Measurements from ENCODE around the gene TRMT61B. TPM values are rescaled to one million over a fixed set of nuclear protein-coding genes. Genes with fewer than 3 reads are reported as not detected.
A peak's percentile ranks its signal among the peaks of the same experiment; 100 is the strongest.

TRMT61B gene
- total RNA-seq, 2 experiments from 2014 or later = 18.7 to 20.8 TPM

GRCh38 chr2:28898048-28898447 is 27.9 kb upstream of the TRMT61B start:
- DNase-seq = no peak
- Histone ChIP-seq H3K27ac (ENCODE audit: low read depth in 1 of 2, low read length in 2 of 2) (no peak overlapping the region), H3K9me3 (ENCODE audit: control insufficient read depth in 1 of 2, insufficient read depth in 1 of 2, low read length in 2 of 2) (no peaks in the 10 kb centered on the region), H3K4me3 (ENCODE audit: low read length) (no peak overlapping the region), H3K36me3 (ENCODE audit: insufficient read depth, low read length) (peaks cover 13% of the 10 kb centered on the region), H3K4me1 (ENCODE audit: insufficient read depth, low read length) (peaks cover 24% of the 10 kb centered on the region), H3K27me3 (ENCODE audit: control insufficient read depth in 1 of 2, insufficient read depth in 2 of 2, low read length in 2 of 2) (no peaks in the 10 kb centered on the region)
- TF ChIP-seq CTCF (IDR thresholded peaks at IDR 0.05) = no peak
- H3K27ac Mint-ChIP-seq = peak overlapping the region; percentile 0
- H3K27me3 Mint-ChIP-seq = no peaks in the 10 kb centered on the region
- peak overlapping the region; percentile 96 for H3K4me3 Mint-ChIP-seq
- peaks cover 28% of the 10 kb centered on the region for H3K36me3 Mint-ChIP-seq (ENCODE audit: low read depth)
- no peak for ATAC-seq (ENCODE audit: poor library complexity)
- POLR2A ChIA-PET = no interaction called here
- H3K9me3 Mint-ChIP-seq = no peaks in the 10 kb centered on the region
- CTCF ChIA-PET = no interaction called here
- H3K4me1 Mint-ChIP-seq (ENCODE audit: low read depth) = peaks cover 73% of the 10 kb centered on the region
- intact Hi-C loops (cut with DNase I, micrococcal nuclease) = loop anchor here (5.0 to 10.0 kb wide), 4 partner anchors 76 to 333 kb away; partner anchors contain the start of gene CLIP4 (in 1 of the 2)

GRCh38 chr2:28896906-28897305 is 26.8 kb upstream of the TRMT61B start:
- Mint-ChIP-seq H3K4me3 (peak overlapping the region; percentile 96), H3K36me3 (ENCODE audit: low read depth) (peaks cover 17% of the 10 kb centered on the region), H3K9me3 (no peaks in the 10 kb centered on the region), H3K27ac (peak overlapping the region; percentile 0), H3K27me3 (no peaks in the 10 kb centered on the region), H3K4me1 (ENCODE audit: low read depth) (peaks cover 66% of the 10 kb centered on the region)
- Histone ChIP-seq H3K27me3 (ENCODE audit: control insufficient read depth in 1 of 2, insufficient read depth in 2 of 2, low read length in 2 of 2) (no peaks in the 10 kb centered on the region), H3K4me3 (ENCODE audit: low read length) (no peak overlapping the region), H3K36me3 (ENCODE audit: insufficient read depth, low read length) (peaks cover 5% of the 10 kb centered on the region), H3K27ac (ENCODE audit: low read depth in 1 of 2, low read length in 2 of 2) (no peak overlapping the region), H3K9me3 (ENCODE audit: control insufficient read depth in 1 of 2, insufficient read depth in 1 of 2, low read length in 2 of 2) (no peaks in the 10 kb centered on the region), H3K4me1 (ENCODE audit: insufficient read depth, low read length) (peaks cover 24% of the 10 kb centered on the region)
- intact Hi-C loops (cut with DNase I, micrococcal nuclease) = loop anchor here (1.0 to 10.0 kb wide), 5 partner anchors 75 to 332 kb away; partner anchors contain the start of gene CLIP4 (in 1 of the 2)
- ATAC-seq (ENCODE audit: poor library complexity) = no peak
- ChIA-PET POLR2A (interaction anchor here (0.7 to 4.0 kb wide), 4 partner anchors 26 to 1246 kb away, joined by 3 to 128 read pairs (median 13); partner anchors contain the start of gene TRMT61B), CTCF (interaction anchor here (0.6 to 2.4 kb wide), 4 partner anchors 8 to 330 kb away, joined by 3 to 14 read pairs (median 4); no protein-coding TSS in a partner anchor)
- no peak for TF ChIP-seq CTCF (IDR thresholded peaks at IDR 0.05)
- no peak for DNase-seq

GRCh38 chr2:28895189-28895893 is 25.2 kb upstream of the TRMT61B start:
- no peaks in the 10 kb centered on the region for H3K9me3 Mint-ChIP-seq
- TF ChIP-seq CTCF (IDR thresholded peaks at IDR 0.05) = no peak
- H3K36me3 Mint-ChIP-seq (ENCODE audit: low read depth) = peaks cover 10% of the 10 kb centered on the region
- DNase-seq = peak in 12 of 14 experiments; percentile 5 to 45 (median 14)
- H3K4me3 Mint-ChIP-seq = peak overlapping the region; percentile 96
- H3K4me1 Mint-ChIP-seq (ENCODE audit: low read depth) = peaks cover 53% of the 10 kb centered on the region
- ChIA-PET CTCF (interaction anchor here (1.6 to 2.4 kb wide), 2 partner anchors 9 to 329 kb away, joined by 4 to 14 read pairs; no protein-coding TSS in a partner anchor), POLR2A (interaction anchor here (0.7 to 4.0 kb wide), 15 partner anchors 15 to 1251 kb away, joined by 3 to 128 read pairs (median 5); partner anchors contain the start of genes PPP1CB, SLC4A1AP, SUPT7L and TRMT61B)
- no peaks in the 10 kb centered on the region for H3K27me3 ChIP-seq (ENCODE audit: control insufficient read depth in 1 of 2, insufficient read depth in 2 of 2, low read length in 2 of 2)
- intact Hi-C loops (cut with DNase I, micrococcal nuclease) = loop anchor here (2.0 to 10.0 kb wide), 5 partner anchors 73 to 331 kb away; partner anchors contain the start of gene CLIP4 (in 1 of the 2)
- H3K4me3 ChIP-seq (ENCODE audit: low read length) = peak overlapping the region; percentile 89
- no peaks in the 10 kb centered on the region for H3K36me3 ChIP-seq (ENCODE audit: insufficient read depth, low read length)
- peak overlapping the region; percentile 91 for H3K27ac Mint-ChIP-seq
- peak overlapping the region in 1 of 2 donors; percentile 55 for H3K27ac ChIP-seq (ENCODE audit: low read depth in 1 of 2, low read length in 2 of 2)
- no peaks in the 10 kb centered on the region for H3K9me3 ChIP-seq (ENCODE audit: control insufficient read depth in 1 of 2, insufficient read depth in 1 of 2, low read length in 2 of 2)
- ATAC-seq (ENCODE audit: poor library complexity) = no peak
- H3K27me3 Mint-ChIP-seq = no peaks in the 10 kb centered on the region
- H3K4me1 ChIP-seq (ENCODE audit: insufficient read depth, low read length) = peaks cover 24% of the 10 kb centered on the region

Data from CD4-positive, alpha-beta T cell (primary cell).